Psoas muscle (tissue), 8 donors: ENCODE measurements around the gene ANKRD40. TPM values are rescaled to one million over a fixed set of nuclear protein-coding genes. Genes with fewer than 3 reads are reported as not detected.

Experiments used
- ATAC-seq, 4 donors: fragments of 200-7000 bp; cut with Tn5 transposase; one replicate each; pipeline ENCODE4 v1.9.1; 2020; ENCODE audit warnings: moderate library complexity in 3 of 4, mild to moderate bottlenecking in 2 of 4
- DNase-seq, 2 donors: peaks; one replicate each; pipeline ENCODE4 v3.0.0-alpha.2; 2020
- H3K27ac ChIP-seq: fragments of 200-600 bp; one replicate; pipeline ENCODE4 v1.8.0; 2022
- H3K27me3 ChIP-seq, 3 donors: fragments of 200-600 bp in 1 of 3; one replicate each; pipeline versions ENCODE4 v1.6.1 to v1.8.0; 2013 to 2022; ENCODE audit warnings: low read length in 2 of 3, mild to moderate bottlenecking in 2 of 3, moderate library complexity in 1 of 3; ENCODE audit not compliant: insufficient read depth in 3 of 3
- H3K36me3 ChIP-seq, 2 donors: fragments of 200-600 bp in 1 of 2; one replicate each; pipeline versions ENCODE4 v1.6.1 to v1.8.0; 2013 to 2022; ENCODE audit warnings: low read depth in 1 of 2, mild to moderate bottlenecking in 1 of 2, moderate library complexity in 1 of 2; ENCODE audit not compliant: insufficient read depth in 1 of 2
- H3K4me1 ChIP-seq: fragments of 200-600 bp; one replicate; pipeline ENCODE4 v1.8.0; 2022
- H3K4me3 ChIP-seq: fragments of 200-600 bp; one replicate; pipeline ENCODE4 v1.8.0; 2022; ENCODE audit warnings: mild to moderate bottlenecking
- H3K9me3 ChIP-seq: fragments of 200-600 bp; one replicate; pipeline ENCODE4 v1.8.0; 2022
- WGBS, 3 donors: extraction: QIAGEN DNeasy Blood & Tissue Kit; methylation state at CpG; one replicate each; pipeline versions ENCODE4 v1.1.6 to v1.1.7; 2013; 5-methylcytosine and 5-hydroxymethylcytosine counted together
- intact Hi-C, 2 donors: fragments of 100-400 bp; cut with DNase I; formaldehyde crosslinking; loops; one replicate each; pipeline versions ENCODE4 v1.11.0 to v1.14.2; 2022
- polyA plus RNA-seq, 3 donors: library from polyadenylated mRNA; stranded (reverse); fragments of 200-250 nt; gene quantifications; one replicate each; pipeline ENCODE4 v1.2.3, GENCODE V29; 2013
- total RNA-seq, 4 donors: library from RNA; stranded (reverse); fragmentation: NEBNext Ultra II Directional in 2 of 4; extraction: Animal tissue kit (Norgen Biotek cat#: 25700) in 2 of 4; gene quantifications; one replicate each; pipeline versions ENCODE4 v1.2.1 to v1.2.4, GENCODE V29; 2021 to 2023
- TF ChIP-seq, protein P1 (sequence below): fragments of 200-600 bp; IDR thresholded peaks from one replicate; pipeline ENCODE4 v1.8.0; 2022; ENCODE audit warnings: antibody characterized with exemption
- donor health status: healthy with polysubstance abuse.
- donor health status: DM: no; HTN: no; CAD: no; lungs with moderate emphysema.
- donor health status: Bipolar disorder and iron deficiency.
- donor health status: healthy.
- donor health status: DM: yes; HTN: yes; CAD: no.
- donor health status: DM: no; HTN: no; CAD: no.
- donor health status: DM: no; HTN: no; CAD: no.
- donor health status: DM: yes; HTN: yes; CAD: no.

The ANKRD40 gene
- total and polyA plus RNA-seq, 7 donors: 42.6 to 155 (median 105) TPM

DNA sequence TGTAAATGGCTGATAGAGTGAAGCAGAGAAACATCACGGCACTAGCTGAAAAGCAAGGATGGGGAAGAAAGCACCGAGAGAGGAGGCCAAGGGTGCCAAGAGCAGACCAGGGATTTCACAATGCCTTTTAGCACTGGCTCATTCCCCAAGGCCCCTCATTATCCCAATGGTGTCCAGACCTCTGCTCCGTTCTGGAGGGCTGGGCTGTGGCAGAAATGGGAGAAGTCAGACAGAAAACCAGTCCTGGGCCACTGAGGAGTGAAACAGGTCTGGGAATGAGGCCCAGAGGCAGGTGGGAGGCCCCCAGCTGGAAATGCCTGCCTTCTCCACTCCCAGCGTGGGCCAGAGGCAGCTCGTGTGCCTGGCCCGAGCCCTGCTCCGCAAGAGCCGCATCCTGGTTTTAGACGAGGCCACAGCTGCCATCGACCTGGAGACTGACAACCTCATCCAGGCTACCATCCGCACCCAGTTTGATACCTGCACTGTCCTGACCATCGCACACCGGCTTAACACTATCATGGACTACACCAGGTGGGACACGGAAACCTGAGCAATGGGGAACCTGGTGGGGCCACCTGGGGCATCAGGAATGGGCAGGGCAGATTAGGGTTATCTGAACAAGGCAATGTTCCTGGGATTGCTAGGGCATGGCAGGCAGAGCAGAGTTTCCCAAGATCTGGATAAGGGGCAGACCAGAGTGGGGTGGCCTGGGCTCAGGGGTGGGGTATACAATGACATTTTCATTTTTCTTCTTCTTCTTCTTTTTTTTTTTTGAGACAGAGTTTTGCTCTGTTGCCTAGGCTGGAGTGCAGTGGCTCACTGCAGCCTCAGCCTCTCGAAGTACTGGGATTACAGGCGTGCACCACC, 20.3 kb downstream of the ANKRD40 start:
- intact Hi-C loops: no loop called here

DNA sequence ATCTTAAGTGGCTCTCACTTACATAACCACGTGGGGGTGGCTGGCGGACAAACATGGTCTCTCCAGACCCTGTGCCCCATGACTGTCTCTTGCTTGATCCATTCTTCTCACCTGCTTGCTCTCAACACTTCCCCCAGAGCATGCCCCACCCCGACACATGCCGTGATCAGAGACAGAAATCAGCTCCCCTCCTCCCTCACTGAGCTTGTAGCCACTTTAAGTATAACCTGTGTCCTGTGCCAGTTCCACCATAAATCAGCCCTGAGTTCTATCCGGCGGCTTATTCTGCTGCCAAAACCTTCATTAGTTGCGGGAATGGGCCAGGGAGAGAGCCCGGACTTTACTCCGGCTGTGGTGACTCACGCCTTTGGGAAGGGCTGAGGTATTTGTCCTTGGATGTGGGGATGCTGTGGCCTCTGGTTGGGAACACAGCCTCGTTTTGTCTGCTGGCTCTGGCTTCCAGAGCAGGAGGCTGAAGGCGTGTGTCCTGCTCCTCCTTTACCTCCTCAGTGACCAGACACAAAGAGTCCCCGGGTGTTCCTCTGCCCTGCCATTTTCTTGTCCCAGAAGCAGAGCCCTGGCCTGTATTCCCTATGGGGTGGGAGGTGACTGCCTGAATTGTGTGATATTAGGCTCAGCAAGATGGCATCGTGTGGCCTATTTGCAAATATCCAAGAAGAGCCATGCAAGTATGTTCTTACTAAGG, 21.1 kb downstream of the ANKRD40 start:
- Histone ChIP-seq H3K27me3 (no peaks in the 10 kb centered on the region), H3K9me3 (no peaks in the 10 kb centered on the region), H3K27ac (peak overlapping the region; percentile 2), H3K4me1 (peaks cover 17% of the 10 kb centered on the region), H3K4me3 (no peak overlapping the region), H3K36me3 (peaks cover 0 to under 1% of the 10 kb centered on the region in 2 donors)
- DNase-seq: peak; percentile 81 to 83
- ATAC-seq: peak; percentile 87 to 89 (median 88)
- TF ChIP-seq, protein P1, sequence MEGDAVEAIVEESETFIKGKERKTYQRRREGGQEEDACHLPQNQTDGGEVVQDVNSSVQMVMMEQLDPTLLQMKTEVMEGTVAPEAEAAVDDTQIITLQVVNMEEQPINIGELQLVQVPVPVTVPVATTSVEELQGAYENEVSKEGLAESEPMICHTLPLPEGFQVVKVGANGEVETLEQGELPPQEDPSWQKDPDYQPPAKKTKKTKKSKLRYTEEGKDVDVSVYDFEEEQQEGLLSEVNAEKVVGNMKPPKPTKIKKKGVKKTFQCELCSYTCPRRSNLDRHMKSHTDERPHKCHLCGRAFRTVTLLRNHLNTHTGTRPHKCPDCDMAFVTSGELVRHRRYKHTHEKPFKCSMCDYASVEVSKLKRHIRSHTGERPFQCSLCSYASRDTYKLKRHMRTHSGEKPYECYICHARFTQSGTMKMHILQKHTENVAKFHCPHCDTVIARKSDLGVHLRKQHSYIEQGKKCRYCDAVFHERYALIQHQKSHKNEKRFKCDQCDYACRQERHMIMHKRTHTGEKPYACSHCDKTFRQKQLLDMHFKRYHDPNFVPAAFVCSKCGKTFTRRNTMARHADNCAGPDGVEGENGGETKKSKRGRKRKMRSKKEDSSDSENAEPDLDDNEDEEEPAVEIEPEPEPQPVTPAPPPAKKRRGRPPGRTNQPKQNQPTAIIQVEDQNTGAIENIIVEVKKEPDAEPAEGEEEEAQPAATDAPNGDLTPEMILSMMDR: no peak
- intact Hi-C loops: no loop called here
- WGBS, 3 donors: 21 to 32% (median 32%) methylated on average over 14 of the region's 14 CpGs

More for the DNA sequence above, 20.3 kb downstream of the ANKRD40 start:
- DNase-seq (peak in 1 of 2 donors; percentile 51), ATAC-seq (peak in 2 of 4 donors; percentile 13 to 26)
- Histone ChIP-seq H3K27me3 (no peaks in the 10 kb centered on the region), H3K4me3 (no peak overlapping the region), H3K4me1 (peaks cover 17% of the 10 kb centered on the region), H3K9me3 (no peaks in the 10 kb centered on the region), H3K27ac (no peak overlapping the region), H3K36me3 (peaks cover 0 to 9% of the 10 kb centered on the region in 2 donors)
- TF ChIP-seq, protein P1: no peak
- WGBS, 3 donors: 60 to 77% (median 77%) methylated on average over 16 of the region's 16 CpGs

DNA sequence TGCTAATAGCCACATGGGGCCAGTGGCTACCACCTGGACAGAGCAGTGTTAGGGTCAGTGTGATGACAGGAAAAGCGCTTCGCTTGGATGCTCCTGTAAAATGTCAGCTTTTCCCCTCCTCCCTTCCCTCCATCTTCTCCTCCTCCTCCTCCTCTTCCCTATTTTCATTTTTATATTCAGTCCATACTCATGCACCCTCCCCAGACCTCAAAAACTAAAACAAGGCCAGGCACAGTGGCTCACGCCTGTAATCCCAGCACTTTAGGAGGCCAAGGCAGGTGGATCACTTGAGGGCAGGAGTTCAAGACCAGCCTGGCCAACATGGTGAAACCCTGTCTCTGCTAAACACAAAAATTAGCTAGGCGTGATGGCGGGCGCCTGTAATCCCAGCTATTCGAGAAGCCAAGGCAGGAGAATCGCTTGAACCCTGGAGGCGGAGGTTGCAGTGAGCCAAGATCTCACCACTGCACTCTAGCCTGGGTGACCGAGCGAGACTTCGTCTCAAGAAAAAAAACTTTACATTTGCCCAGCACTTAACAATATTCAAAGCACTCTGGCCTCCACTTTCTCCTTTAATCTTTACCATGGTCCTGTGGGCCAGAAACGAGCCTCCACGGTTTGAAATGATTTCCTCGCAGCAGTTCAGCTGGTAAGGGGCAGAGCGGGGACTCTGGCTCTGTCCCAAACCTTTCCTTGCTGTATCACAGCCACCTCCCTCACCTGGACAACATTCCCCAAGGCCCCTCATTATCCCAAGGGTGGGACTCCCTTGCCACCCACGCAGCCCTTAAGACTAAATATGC, 21.8 kb downstream of the ANKRD40 start:
- H3K4me1 ChIP-seq: peaks cover 17% of the 10 kb centered on the region
- H3K36me3 ChIP-seq: no peaks in the 10 kb centered on the region
- ATAC-seq (no peak), DNase-seq (no peak)
- WGBS, 3 donors: 62 to 79% (median 75%) methylated on average over 17 of the region's 17 CpGs
- no peaks in the 10 kb centered on the region for H3K9me3 ChIP-seq
- TF ChIP-seq, protein P1: no peak
- no peak overlapping the region for H3K4me3 ChIP-seq
- H3K27ac ChIP-seq: peak overlapping the region; percentile 2
- intact Hi-C loops: no loop called here
- no peaks in the 10 kb centered on the region for H3K27me3 ChIP-seq

DNA sequence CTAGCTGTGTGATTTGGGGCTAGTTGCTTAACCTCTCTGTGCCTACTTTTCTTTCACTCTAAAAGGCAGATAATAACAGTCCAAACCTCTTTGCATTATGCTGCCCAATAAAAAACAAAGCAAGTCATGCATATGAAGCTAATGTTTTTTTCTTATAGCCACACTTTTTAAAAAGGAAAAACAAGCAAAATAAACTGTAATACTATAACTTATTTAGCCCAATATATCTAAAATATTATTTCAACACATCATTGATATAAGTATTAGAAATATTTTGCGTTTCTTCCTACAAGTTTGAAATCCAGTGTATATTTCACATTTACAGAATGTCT, 22.4 kb downstream of the ANKRD40 start:
- H3K4me3 ChIP-seq: no peak overlapping the region
- TF ChIP-seq, protein P1: no peak
- H3K36me3 ChIP-seq: no peaks in the 10 kb centered on the region
- WGBS, 3 donors: 90 to 95% (median 94%) methylated on average over 1 of the region's 1 CpG
- no peak overlapping the region for H3K27ac ChIP-seq
- H3K27me3 ChIP-seq: no peaks in the 10 kb centered on the region
- intact Hi-C loops: no loop called here
- DNase-seq: no peak
- ATAC-seq: no peak
- H3K4me1 ChIP-seq: peaks cover 17% of the 10 kb centered on the region
- no peaks in the 10 kb centered on the region for H3K9me3 ChIP-seq
